Subcutaneous adipose tissue (tissue), 4 donors: Measurements from ENCODE around the gene HES5. TPM values are rescaled to one million over a fixed set of nuclear protein-coding genes. Genes with fewer than 3 reads are reported as not detected.

Experiments
- total RNA-seq, 4 donors: library from RNA; depleted of rRNA; stranded (reverse); fragments of >200 nt; gene quantifications; one replicate each; pipeline ENCODE4 v1.1.0, GENCODE V29; 2016
- TF ChIP-seq, protein P1 (sequence below): fragments of 450-650 bp; IDR thresholded peaks from one replicate; pipeline ENCODE4 v1.5.1; 2016; ENCODE audit warnings: low read depth, mild to moderate bottlenecking, control low read depth, antibody characterized with exemption, moderate library complexity

Gene HES5
- total RNA-seq, 4 donors from 2014 or later: 0.57 TPM; not detected in 3

DNA sequence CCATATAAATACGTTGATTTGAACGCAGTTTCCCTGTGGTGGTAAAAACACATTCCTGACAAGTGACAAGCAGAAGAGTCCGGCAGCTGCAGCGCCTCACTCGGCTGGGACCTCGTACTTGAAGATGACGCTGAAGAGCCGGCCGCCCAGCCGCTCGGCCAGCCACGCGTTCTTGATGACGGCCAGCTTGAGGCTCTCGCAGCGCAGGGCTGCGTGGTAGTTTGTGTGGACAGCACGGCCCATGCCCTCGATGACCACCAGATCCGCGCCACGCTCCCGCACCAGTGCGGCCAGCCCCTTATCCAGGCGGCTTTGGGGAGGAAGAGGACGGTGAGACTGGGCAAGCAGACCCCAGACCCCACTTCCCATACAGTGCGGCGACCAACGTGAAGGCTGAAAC lies 21.3 kb downstream of the HES5 start:
- TF ChIP-seq, protein P1, sequence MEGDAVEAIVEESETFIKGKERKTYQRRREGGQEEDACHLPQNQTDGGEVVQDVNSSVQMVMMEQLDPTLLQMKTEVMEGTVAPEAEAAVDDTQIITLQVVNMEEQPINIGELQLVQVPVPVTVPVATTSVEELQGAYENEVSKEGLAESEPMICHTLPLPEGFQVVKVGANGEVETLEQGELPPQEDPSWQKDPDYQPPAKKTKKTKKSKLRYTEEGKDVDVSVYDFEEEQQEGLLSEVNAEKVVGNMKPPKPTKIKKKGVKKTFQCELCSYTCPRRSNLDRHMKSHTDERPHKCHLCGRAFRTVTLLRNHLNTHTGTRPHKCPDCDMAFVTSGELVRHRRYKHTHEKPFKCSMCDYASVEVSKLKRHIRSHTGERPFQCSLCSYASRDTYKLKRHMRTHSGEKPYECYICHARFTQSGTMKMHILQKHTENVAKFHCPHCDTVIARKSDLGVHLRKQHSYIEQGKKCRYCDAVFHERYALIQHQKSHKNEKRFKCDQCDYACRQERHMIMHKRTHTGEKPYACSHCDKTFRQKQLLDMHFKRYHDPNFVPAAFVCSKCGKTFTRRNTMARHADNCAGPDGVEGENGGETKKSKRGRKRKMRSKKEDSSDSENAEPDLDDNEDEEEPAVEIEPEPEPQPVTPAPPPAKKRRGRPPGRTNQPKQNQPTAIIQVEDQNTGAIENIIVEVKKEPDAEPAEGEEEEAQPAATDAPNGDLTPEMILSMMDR: no peak

DNA sequence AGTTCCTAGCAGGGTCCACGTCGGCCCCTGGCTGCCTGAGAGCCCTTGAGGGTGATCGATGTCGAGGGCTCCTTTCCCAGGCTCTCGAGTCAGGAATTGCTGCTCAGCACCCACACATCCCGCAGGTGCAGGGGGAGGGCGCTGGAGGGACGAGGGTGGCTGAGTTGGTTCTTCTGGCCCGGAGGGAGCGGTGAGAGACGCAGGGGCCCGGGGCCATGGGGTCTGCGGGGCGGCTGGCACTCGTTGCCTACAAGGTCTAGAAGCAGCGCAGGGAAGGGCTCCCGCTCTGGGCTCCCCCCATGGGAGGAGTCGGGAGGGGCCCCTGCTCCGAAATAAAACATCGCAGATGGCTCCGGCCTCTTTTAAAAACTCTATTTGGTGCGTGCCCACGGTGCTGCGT lies 21.9 kb downstream of the HES5 start:
- TF ChIP-seq, protein P1: no peak

DNA sequence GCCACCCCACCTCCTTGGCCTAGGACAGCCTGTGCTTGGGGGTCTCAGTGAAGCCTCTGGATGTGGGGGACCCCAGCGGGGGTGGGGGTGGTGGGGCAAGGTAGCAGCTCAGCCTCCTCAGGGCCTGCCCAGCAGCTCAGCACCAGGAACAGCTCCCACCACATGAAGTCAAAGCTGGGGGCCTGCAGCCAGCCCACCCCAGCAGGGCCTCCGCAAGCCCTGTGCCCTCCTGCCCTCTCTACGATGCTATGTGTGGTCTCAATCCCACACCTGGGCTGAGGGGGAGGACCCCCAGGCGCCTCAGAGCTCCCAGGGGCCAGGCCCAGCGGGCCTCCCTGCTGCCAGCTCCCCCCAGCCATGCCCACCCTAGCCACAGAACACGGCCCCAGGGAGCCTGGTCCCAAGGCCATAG lies 22.3 kb downstream of the HES5 start:
- TF ChIP-seq, protein P1: no peak

DNA sequence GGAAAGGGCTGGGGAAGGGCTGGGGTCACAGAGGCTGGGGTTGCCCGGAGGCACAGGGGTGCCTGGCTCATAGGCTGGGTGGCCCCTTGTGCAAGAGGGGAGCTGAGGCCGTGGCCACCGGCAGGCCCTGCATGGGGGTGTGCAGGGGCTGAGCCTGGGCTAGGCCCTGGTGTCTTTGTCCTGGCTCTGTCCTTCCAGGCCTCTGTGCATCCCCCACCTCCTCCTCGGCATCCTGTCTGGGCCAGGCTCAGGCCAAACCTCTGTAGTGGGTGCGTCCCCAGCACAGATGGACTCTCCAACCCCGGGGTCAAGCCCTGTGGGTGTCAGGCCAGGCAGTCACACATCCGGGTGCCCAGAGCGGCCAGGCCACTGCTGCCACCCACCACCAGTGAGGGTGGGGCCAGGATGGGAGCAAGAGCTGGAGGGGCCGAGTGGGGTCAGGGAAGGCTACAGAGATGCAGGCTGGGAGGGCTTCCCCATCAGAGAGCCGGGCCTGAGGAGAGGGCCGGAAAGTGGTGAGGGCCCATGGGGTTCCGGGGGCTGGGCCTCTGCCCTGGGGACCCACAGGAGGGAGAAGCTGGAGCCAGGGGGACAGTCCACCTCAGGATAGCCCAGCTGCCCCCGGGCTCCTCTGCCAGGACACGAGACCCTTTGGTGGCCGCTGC lies 23.0 kb downstream of the HES5 start:
- TF ChIP-seq, protein P1: no peak

DNA sequence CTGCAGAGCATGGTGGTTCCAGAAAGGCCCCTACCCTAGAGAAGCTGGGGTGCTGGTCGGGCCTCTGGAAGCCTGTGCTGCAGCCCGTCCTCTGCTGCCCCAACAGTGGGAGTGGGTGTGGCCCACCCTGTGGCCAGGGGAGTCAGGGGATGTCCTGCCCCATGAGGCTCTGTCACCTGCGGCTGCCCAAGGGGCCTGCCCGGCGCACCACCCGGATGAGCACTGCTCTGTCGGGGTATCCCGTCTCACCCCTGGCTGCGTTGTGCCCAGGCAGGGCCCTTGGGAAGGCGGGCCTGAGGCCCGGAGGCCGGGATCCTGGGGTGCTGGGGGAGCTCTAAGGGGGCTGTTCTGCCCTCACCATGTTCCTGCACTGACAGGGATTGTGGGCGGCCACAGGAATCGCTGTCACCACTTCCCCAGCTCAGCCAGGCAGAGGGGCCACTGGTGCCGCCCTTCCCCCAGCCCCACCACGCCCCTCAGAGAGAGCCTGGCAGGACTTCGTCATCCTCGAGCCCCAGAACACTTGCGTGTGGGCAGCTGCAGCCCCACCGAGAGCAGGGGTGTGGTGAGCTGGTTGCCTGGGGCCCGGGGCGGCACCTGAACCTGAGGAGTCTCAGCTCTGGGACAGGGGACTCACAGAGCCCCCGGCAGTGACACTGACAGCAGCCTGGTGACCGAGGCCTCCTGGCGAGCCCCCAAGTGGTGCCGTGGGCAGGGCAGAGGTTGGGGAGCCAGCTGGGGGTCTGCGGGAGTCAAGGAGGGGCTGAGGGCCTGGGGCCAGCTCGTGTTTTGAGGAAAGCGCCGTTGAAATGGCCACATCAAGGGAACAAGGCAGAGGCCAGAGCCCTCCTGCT lies 23.8 kb downstream of the HES5 start:
- TF ChIP-seq, protein P1: no peak

DNA sequence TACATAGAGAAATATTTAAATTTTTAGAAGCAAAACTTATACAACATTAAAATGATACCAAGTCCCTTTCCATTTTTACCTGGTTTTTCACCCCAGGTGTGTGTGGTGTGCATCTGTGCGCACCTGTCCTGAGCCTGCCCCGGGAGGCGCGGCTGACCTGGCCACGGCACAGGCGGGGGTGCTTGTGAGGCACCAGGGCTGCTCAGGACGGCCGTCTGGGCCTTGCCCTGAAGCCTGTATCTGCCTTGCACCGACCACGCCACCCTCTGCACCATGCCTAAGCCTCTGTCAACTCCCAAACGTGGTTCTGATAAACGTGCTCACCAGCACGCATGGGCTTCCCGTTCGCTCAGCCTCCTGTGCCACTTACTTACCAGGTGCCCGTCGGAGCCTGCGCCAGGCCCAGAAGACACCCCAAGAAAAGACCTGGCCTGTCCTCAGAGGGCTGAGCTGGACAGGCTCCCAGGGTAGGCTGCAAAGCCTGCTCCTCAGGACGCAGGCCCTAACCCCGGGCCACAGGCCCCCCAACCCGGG lies 24.5 kb downstream of the HES5 start:
- TF ChIP-seq, protein P1: no peak

DNA sequence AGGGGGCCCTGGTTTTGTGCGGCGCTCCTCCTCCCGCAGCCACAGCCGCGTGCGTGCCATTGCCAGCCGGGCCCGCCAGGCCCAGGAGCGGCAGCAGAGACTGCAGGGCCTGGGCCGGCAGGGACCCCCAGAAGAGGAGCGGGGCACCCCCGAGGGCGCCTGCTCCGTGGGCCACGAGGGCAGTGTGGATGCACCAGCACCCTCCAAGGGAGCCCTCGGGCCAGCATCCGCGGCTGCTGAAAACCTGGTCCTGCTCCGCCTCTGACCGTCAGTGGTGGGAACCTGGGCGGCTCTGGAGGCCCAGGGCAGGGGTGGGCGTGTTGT lies 25.2 kb downstream of the HES5 start:
- TF ChIP-seq, protein P1: no peak
